HG03442 (cell line): ENCODE measurements around the gene AP5Z1.

ENCODE experiments used
- ATAC-seq: cut with Tn5 transposase; IDR thresholded peaks from one replicate; pipeline ENCODE4 v1.9.1; 2021; ENCODE audit warnings: mild to moderate bottlenecking, moderate library complexity; ENCODE audit not compliant: unreplicated experiment

Gene AP5Z1

DNA sequence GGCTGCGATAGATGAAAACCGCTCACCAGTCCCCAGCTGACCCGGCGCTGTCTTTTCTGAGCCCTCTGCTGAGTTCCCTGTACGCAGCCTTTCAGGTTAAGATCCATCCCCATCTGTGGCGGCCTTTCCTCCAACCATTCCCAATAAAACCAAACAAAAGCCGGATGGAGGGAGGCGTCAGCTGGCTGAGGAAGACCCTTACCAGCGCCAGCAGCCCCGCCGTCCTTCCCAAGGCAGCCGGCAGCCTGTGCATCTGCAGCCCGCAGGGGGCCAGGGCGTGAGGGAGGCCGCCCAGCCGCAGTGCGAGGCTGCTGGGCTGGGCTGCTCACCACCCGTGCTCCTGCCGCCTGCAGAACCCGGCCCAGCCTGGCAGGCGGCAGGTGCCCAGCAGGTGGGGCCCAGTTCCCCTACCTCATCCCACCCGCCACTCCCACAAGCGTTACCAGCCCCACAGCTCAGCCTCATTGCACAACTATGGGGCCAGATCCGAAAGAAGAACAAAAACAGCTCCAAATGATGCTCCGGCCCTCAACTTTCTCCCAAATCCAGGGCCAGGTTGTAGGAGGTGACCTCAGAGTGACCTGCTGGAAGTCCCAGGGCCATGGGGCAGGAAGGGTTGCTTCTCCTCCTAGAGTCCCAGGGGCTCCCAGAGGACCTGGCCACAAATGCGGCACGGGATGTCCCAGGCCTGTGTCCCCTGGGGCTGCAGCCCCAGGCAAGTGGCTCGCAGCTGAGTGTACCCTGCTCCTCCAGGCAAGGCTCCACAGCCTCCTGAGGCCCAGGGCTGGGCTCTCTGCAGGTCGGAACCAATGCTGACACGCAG is 62.6 kb downstream of the AP5Z1 start:
- no peak for ATAC-seq

DNA sequence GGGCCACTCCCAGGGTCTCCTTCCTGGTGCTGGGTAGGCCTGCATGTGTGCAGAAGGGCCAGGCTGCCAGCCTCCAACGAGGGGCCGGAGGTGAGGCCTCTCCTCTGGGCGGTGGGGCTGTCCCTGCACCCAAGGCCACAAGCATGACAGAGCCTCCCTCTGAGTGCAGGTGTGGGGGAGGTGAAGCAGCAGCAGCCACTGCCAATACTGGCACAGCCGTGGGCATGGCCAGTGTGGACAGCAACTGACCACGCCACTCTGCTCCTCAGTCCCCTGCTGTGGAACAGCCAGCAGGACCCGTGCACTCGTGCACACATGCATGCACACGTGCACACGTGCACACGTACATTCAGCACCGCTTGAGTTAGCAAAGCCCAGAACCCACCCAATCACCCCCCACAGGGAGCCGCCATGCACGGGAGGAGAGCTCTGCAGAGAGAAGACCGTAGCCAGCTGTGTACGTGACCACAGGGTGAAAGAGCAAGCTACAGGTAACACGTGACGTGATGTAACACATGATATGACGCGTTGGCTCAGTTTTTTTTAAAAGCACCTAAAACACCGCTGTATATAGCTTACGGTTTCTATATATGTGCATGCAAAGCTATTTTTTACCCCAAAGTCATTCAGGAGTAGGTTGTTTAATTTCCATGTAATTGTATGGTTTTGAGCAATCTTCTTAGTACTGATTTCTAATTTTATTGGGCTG is 63.4 kb downstream of the AP5Z1 start:
- ATAC-seq: no peak

DNA sequence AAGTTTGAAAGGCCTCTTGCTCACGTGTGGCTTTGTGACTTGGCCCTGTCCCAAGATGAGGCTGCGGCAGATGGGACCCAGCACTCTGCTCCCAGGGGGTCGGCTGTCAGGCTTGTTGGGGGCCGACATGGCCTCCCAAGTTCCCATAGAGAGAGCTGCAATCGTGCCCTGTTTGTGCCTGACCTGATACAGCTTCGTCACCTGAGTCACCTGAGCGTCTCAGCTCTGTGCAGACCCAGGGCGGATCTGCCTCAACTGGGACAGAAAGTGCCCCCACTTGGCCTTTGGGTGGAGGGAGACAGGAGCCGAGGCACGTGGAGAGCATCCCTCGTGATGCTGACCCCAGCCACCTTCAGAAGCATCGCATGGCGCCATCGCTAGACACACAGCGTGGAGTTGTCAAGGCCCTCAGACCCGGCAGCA is 64.7 kb downstream of the AP5Z1 start:
- no peak for ATAC-seq
